NCI-H1694 (cell line): ENCODE data around the gene SRMS.
"Not testable (repeated sequence)": the region's sequence is repeated elsewhere in the genome, so short reads cannot be mapped to it uniquely, and the experiment has no call there.

Experiments used
- DNase-seq: peaks from one replicate; lab custom pipeline; 2025; lab: John Stamatoyannopoulos, UW

Gene SRMS

DNA sequence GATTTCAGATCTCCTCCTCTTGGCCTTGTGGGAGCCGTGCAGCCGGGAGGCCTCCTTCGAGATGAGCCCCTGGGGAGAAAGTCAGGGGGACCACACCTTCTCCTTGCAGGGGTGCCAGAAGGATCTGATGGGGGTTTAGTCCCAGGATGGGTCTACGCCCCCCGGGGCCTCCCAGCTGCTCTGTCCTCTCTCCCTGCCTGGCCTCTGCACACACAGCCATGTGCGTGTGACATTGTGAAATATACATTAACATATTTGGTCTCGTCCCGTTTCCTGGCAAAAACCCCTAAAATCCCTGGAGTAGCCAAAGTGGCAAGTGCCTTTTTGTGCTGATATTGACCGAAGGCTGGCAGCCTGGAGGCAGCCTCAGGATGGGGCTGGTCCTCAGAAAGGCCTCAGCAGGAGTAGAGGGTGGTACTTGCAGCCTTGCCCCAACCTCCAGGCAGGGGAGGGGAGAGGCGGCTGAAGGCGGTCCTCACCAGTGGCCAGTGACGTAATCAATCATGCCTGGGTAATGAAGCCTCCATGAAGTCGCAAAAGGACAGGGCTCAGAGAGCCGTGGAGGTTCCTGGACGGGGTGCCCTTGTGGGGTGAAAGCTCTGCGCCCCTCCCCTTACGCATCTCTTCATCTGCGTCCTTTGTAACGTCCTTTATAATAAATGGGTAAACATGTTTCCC, 31.6 kb upstream of the SRMS start:
- no peak for DNase-seq

DNA sequence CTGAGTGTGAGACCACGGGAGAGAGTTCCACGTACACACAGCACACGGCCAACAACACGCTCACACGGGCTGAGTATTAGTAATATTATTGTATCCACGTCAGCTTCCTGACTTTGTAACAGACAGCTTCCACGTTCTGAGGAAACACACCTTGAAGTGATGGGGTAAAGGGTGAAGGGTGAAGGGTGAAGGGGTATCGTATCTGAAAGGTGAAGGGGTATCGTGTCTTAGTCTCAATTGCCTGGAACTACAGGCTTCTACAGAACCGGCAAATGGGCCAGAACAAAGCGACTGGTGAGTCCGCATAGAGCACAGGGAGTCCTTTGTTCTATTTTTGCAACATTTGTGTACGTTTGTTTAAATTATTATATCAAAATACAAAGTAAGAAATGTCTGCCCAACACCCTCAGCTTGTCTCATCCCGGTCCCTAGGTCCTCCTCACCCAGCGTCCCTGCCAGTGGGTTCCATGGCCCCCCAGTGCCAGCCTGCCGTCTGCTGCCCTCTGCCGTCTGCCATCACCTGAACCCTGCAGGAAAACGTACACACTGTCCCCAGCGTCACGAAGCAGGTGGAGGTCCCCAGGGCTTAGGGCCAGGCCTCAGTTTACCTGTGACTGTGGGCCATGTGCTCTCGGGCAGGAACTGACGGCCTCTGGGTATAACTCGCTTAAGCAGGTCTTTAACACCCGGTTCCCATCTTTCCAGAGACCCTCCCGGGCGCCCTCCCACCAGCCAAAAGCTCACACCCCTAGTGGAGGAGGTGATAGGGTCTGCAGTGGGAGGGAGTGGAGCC, 30.9 kb upstream of the SRMS start:
- no peak for DNase-seq

DNA sequence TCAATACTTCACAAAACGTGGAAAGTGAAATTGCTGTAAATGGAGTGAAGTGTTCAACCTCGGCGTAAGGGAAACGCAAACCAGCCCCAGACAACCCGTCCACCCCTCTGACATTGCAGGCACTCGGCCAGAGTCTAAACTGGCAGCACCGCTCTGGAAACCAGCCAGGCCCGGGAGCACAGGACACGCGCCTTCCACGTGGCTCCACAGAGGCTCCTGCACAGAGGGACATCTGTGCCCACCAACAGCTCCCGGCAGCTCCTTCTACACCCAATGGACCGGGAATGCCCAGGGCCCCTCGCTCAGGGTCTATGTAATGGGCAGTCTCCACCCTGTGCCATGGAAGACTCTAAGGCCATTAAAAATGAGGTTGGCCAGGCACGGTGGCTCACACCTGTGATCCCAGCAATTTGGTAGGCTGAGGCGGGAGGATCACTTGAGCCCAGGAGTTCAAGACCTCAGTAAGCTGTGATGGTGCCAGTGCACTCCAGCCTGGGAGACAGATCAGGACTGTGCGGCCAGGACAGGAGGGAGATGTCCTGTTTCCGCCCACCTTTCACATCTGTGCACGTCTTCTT, 29.9 kb upstream of the SRMS start:
- peak; percentile 15 for DNase-seq

- no peak for DNase-seq
Measured at GRCh38 chr20:63576311-63576710, 28.8 kb upstream of the SRMS start.

DNA sequence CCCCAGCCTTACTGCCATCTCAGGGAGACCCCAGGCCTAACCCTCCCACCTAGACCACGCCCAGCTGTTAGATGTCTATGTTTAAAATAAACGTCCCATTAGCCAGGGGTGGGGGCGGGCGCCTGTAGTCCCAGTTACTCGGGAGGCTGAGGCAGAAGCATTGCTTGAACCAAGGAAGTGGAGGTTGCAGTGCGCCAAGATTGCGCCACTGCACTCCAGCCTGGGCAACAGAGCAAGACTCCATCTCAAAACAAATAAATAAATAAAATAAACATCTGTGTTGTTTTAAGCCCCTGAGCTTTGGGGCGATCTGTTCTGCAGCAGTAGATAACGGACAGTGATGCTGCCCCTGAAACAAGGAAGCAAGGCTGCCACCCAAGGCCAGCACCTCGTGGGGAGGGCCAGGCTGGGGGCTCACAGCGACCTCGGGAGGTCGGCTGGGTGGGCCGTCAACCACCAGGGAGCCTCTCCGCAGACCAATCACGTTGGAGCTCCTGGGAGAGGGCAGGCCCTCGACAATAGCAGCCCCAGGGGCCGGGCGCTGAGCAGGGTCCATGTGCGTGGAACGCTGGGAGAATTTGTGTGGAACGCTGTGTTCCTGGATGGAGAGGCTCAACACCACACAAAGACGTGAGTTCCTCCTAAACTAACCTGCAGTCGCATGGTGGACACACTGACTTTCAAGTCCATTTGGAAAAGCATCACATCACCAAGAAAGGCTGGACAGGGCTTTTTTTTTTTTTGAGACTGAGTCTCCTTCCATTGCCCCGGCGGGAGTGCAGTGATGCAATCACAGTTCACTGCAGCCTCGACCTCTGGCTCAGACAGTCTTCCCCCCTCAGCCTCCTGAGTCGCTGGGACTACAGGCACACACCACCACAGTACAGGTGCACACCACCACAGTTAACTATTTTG, 27.5 kb upstream of the SRMS start:
- DNase-seq: no peak

DNA sequence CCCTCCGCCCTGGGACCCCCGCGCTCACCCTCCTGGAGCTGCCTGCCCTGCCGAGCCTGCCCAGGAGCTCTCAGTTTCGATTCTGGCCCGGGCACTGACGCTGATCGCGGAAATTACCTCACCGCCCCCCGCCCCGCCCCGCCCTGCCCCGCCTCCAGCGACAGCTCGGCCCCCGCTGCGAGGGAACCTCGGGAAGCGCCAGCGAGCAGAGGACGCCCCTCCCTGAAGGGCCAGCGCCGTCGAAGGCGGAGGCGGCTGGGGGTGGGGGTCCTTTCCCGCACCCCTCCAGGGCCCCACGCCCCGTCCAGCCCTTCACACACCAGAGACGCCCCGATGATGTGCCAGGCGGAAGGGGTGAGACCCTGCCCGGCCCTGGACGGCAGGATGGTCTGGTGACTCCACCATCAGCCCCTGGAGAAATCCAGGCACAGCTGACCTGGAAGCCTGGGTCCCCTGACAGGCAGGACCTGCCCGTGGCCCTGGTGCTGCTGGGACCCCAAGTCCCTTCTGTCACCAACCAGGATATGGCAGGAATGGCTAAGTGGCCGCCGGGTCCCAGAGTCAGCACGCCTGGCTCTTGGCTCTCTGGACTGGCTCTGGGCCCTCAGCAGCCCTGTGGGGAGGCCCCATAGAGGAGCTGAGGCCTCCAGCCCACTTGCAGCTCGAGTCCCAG, 26.7 kb upstream of the SRMS start, which contains the start of gene HELZ2:
TSS of gene HELZ2 (minus strand) at position 84 of the 673 bp plus-strand sequence. CDS start 1,854 bp downstream, outside the sequence.
- DNase-seq: peak; percentile 20

DNA sequence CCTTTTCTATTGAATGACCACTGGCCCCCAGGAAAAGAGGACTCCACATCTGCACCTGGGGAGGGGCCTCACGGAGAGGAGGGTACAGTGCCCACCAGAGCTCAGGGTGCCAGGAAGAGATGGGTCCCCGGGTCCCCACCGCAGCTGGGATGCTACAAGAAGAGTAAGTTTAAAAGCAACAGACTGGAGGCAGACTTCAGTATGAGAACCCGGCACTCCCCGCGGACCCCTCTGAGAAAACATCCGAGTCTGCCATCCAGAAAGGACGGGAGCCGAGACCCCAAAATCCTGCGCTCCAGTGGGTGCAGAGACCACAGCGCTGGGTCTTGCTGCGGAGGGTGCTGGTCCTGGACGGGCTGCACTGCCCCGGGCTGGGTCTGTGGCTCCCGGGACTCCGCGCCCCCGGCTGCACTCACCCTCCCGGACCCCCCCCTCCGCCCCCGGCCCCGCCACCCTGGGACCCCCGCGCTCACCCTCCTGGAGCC, 26.1 kb upstream of the SRMS start:
- no peak for DNase-seq

DNA sequence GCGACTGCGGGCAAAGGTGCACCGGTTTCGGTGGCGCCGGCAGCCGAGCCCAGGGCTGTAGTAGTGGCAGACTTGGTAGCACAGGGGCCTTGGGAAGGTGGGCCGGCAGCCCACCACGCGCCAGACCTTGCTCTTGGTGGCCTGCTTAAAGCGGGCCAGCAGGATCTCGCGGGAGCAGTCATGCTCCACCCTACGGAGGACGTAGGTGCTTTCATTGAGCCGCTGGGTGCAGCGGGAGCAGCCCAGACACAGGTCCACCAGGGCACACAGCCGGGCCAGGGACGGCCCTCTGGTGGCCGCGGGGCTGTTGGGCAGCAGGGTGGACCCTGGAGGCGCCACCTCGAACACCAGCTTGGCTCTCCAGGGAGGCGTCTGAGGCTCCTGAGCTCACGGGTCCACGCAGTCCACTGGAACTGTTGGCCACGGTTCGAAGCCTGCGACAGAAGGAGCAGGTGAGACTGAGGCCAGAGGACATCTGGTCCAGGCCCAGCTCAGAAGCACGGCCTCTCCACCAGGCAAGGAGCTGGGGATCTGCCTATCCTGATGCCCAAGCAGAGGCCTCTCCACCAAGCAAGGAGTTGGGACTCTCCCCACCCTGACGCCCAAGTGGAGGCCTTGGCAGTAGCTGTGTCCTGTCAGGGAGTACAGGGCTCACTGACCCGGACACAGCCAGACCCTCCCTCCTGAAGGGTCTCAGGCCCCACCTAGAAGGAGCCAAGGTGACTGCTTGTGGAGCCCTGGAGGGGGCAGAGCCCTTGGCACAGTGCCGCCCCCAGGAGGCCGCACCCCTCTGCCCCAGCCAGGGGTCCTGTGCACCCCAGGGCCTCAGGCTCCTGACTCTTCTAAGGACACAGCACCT, 25.5 kb upstream of the SRMS start:
- DNase-seq: no peak

- no peak for DNase-seq
Measured at GRCh38 chr20:63572071-63572787, 24.7 kb upstream of the SRMS start.

GRCh38 chr20:63571087-63571478, 23.5 kb upstream of the SRMS start:
- not testable (repeated sequence) for DNase-seq

DNA sequence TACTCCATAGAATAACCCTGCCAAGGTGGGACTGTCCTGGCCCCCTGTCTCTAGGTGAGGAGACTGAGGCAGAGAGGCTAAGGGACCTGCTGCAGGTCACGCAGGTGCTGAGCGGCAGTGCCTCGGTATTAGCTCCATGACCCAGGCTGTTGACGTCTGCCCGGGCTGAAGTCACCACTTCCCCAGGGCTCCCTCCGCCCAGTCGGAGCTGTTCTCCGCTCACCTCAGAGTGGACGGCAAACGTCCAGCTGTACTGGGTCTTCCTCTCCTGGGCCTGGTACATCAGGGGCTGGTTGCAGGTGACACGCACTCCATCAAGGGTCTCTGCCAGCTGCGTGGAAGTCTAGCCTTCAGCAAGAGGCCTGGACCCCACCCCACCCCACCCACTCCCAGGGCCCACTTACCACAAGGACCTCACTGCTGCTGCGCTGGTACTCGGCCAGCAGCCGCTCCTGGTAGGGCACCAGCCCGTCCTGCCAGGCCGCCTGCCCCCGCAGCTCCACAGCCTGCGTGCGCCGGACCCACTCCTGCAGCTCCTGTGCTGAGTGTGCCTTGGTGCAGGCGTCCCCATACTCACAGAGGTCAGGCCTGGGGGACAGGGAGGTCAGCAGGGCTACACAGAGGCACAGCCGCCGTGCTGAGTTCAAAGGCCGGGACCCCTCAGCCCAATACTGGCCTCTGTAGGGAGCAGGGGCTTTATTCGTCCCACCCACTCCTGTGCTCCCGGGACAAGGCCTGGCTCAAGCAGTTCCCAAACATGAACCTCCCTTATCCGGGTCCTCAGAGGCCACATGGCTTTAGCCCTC, 22.9 kb upstream of the SRMS start:
- DNase-seq: no peak

GRCh38 chr20:63568986-63569949, 21.7 kb upstream of the SRMS start:
- peak; percentile 25 for DNase-seq

GRCh38 chr20:63568170-63568981, 20.8 kb upstream of the SRMS start:
- DNase-seq: no peak

DNA sequence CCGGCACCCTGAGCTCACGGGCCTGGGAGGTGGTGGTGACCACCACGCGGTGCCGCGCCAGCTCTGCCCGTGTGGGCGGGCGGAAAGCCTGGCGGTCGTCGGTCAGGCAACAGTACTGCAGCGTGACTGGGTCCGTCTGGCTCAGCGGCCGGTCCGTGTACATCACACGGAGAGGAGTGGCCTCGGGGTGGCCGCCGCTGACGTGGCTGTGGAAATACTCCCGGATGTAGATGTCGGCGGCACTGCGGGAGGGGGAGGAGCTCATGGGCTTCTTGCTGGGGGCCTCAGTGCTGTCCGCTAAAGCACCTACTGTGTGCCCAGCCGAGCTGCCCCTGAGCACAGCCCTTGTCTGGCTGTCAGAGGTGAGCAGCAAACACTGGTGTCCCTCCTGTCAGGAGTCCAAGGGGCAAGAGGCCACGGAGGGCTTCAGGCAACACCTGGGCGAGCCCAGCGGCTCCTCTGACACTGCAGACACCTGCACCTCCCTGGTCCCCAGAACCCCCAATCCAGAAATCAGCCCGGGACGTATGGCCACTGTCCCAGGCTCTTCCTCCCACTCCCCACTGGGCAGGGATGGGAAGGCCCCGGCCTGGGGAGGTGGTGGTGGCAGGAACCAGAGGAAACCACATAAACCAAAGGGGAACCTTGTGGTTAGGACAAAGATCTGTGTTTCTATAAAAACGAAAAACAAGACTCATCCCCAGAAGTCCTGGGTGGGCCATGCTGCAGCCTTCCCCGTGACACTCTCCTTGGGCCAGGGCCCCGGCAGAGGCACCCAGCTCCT, 20.0 kb upstream of the SRMS start:
- DNase-seq: no peak

DNA sequence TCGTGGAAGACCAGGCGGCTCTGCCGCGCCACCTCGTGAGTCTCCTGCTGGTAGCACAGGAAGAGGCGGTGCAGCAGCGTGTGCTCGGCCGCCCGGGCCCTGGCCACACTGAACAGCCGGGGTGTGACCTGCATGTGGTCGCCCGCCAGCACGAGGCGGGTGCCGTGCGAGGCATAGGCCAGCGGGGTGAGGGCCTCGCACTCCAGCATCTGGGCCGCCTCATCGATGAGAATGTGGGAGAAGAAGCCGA, 19.5 kb upstream of the SRMS start:
- DNase-seq: no peak
